K562 (cell line): ENCODE data around the gene SH2D7. TPM values are rescaled to one million over a fixed set of nuclear protein-coding genes. Genes with fewer than 3 reads are reported as not detected.

Experiments used
- ATAC-seq: fragments of 200-7000 bp; cut with Tn5 transposase; 3 replicates; pipeline ENCODE4 v1.9.1; 2020; ENCODE audit warnings: moderate library complexity
- BruUV-seq: library from RNA; stranded (reverse); fragments of 400-500 nt; replicated peaks from 2 replicates; lab custom pipeline; 2021; lab: Mats Ljungman, UMichigan
- CTCF ChIA-PET: fragments of 300-600 bp; formaldehyde crosslinking; extraction: SDS; loops from one replicate; lab custom pipeline; 2021; ENCODE audit warnings: low intra/inter-chr PET ratio; lab: Yijun Ruan, JAX
- POLR2A ChIA-PET: fragments of 300-600, 350-650 bp; sonication (Branson Sonifier 250); formaldehyde crosslinking; extraction: SDS; loops from one replicate; lab custom pipeline; 2021; ENCODE audit warnings: antibody characterized with exemption, inconsistent platforms; lab: Yijun Ruan, JAX
- DNase-seq, 4 experiments: peaks; one replicate each; pipeline versions ENCODE4 v3.0.0 to v3.0.0-alpha.2; 2011 to 2018; ENCODE audit warnings: low spot score in 3 of 4, mixed read lengths in 3 of 4; ENCODE audit errors: extremely low read depth in 1 of 4
- FAIRE-seq: peaks from 2 replicates; lab custom pipeline; 2011; peaks lifted over from hg19 to GRCh38; lab: Jason Lieb, UNC
- H2AFZ ChIP-seq: 2 replicates; pipeline ENCODE4 v1.6.0; 2011; ENCODE audit warnings: low read depth, low read length, control low read depth, inconsistent platforms
- H3K27ac ChIP-seq: fragments of 200-600 bp; 3 replicates; pipeline ENCODE4 v1.8.0; 2011; ENCODE audit warnings: low read depth, mild to moderate bottlenecking, control low read depth, inconsistent platforms, low read length, moderate library complexity, mixed read lengths; ENCODE audit errors: extremely low read depth
- H3K27me3 ChIP-seq, 2 experiments: fragments of 300-600 bp in 1 of 2; 2 replicates in 1 of 2; 3 replicates in 1 of 2; pipeline versions ENCODE4 v1.6.0 to v1.8.0; 2011; ENCODE audit warnings: inconsistent platforms in 2 of 2, low read length in 2 of 2, mild to moderate bottlenecking in 1 of 2, mixed read lengths in 1 of 2, moderate library complexity in 1 of 2; ENCODE audit not compliant: control insufficient read depth in 2 of 2, insufficient read depth in 2 of 2
- H3K36me3 ChIP-seq: fragments of 300-600 bp; 3 replicates; pipeline ENCODE4 v1.8.0; 2011; ENCODE audit warnings: mild to moderate bottlenecking, low read length, inconsistent platforms; ENCODE audit not compliant: control insufficient read depth, insufficient read depth
- H3K4me1 ChIP-seq, 2 experiments: fragments of 200-600 bp in 1 of 2; replicated peaks in 1 of 2; 2 replicates in 1 of 2; 3 replicates in 1 of 2; pipeline versions ENCODE4 v1.5.1 to v1.8.0; 2011; ENCODE audit warnings: inconsistent platforms in 2 of 2, low read length in 2 of 2, mild to moderate bottlenecking in 1 of 2, mixed read lengths in 1 of 2, moderate library complexity in 1 of 2; ENCODE audit not compliant: control insufficient read depth in 2 of 2, insufficient read depth in 2 of 2
- H3K4me2 ChIP-seq: 2 replicates; pipeline ENCODE4 v1.6.1; 2011; ENCODE audit warnings: low read length, control low read depth, inconsistent platforms, mixed read lengths; ENCODE audit not compliant: insufficient read depth
- H3K4me3 ChIP-seq: fragments of 200-600 bp; sonication (generic), shearing (Covaris generic); 2 replicates; pipeline ENCODE4 v1.5.1; 2016; ENCODE audit warnings: control low read depth, inconsistent platforms
- H3K79me2 ChIP-seq: fragments of 200-600 bp; 3 replicates; pipeline ENCODE4 v1.8.0; 2011; ENCODE audit warnings: low read length, inconsistent platforms; ENCODE audit not compliant: control insufficient read depth, insufficient read depth
- H3K9ac ChIP-seq, 2 experiments: 2 replicates each; pipeline versions ENCODE4 v1.6.0 to v1.6.1; 2011; ENCODE audit warnings: low read depth in 2 of 2, low read length in 2 of 2, control low read depth in 1 of 2, inconsistent platforms in 1 of 2, mild to moderate bottlenecking in 1 of 2, mixed read lengths in 1 of 2; ENCODE audit not compliant: insufficient read depth in 1 of 2
- H3K9me1 ChIP-seq: one replicate; pipeline ENCODE4 v1.6.0; 2011; ENCODE audit warnings: inconsistent platforms, mild to moderate bottlenecking, low read length, moderate library complexity; ENCODE audit not compliant: control insufficient read depth, insufficient read depth
- H3K9me3 ChIP-seq: replicated peaks from 2 replicates; pipeline ENCODE4 v1.5.1; 2011; ENCODE audit warnings: low read depth, low read length, inconsistent platforms; ENCODE audit not compliant: control insufficient read depth, insufficient read depth
- H4K20me1 ChIP-seq: replicated peaks from 2 replicates; pipeline ENCODE4 v1.6.1; 2011; ENCODE audit warnings: low read length, inconsistent platforms, mixed read lengths; ENCODE audit not compliant: control insufficient read depth, insufficient read depth
- BRF1 ChIP-seq: IDR thresholded peaks from 3 replicates; pipeline ENCODE4 v1.6.1; 2011; ENCODE audit warnings: borderline replicate concordance, mild to moderate bottlenecking; ENCODE audit not compliant: insufficient read length; ENCODE audit errors: extremely low read depth
- CBX2 ChIP-seq: fragments of 200-600 bp; sonication (generic); IDR thresholded peaks from one replicate; pipeline ENCODE4 v1.6.1; 2012; ENCODE audit warnings: mild to moderate bottlenecking, low read length, inconsistent platforms; ENCODE audit not compliant: insufficient read depth, poor library complexity, severe bottlenecking
- CEBPB ChIP-seq: fragments of 450-650 bp; IDR thresholded peaks from 2 replicates; pipeline ENCODE4 v1.6.1; 2016; ENCODE audit warnings: missing genetic modification characterization, missing compliant biosample characterization
- CHCHD3 ChIP-seq: fragments of 250-450 bp; sonication (Bioruptor Pico); IDR thresholded peaks from 2 replicates; pipeline ENCODE4 v2.1.2; 2022; ENCODE audit warnings: mild to moderate bottlenecking
- FOXM1 ChIP-seq, 2 experiments: fragments of 450-650 bp in 1 of 2; sonication (generic) in 1 of 2; formaldehyde crosslinking in 1 of 2; IDR thresholded peaks; 2 replicates each; pipeline versions ENCODE4 v1.6.1 to v1.9.0; 2017 to 2022; ENCODE audit warnings: low read depth in 2 of 2, mild to moderate bottlenecking in 2 of 2, missing genetic modification reagents in 1 of 2, moderate library complexity in 1 of 2
- HEY1 ChIP-seq: fragments of 250-450 bp; sonication (Bioruptor Pico); IDR thresholded peaks from 2 replicates; pipeline ENCODE4 v1.5.0; 2020; ENCODE audit warnings: mild to moderate bottlenecking, moderate library complexity, borderline replicate concordance
- RNF2 ChIP-seq: sonication (generic); IDR thresholded peaks from 2 replicates; pipeline ENCODE4 v1.6.1; 2016
- SAFB ChIP-seq: fragments of 200-400 bp; formaldehyde crosslinking; IDR thresholded peaks from 2 replicates; pipeline ENCODE4 v1.6.1; 2017; ENCODE audit warnings: low read depth, low read length, borderline replicate concordance
- SMAD2 ChIP-seq: fragments of 150-350 bp; IDR thresholded peaks from 2 replicates; pipeline ENCODE4 v1.6.1; 2014; ENCODE audit warnings: low read depth, mild to moderate bottlenecking, low read length
- THRB ChIP-seq: fragments of 450-650 bp; formaldehyde crosslinking; conservative IDR thresholded peaks from 2 replicates; pipeline ENCODE4 v1.4.0; 2022; ENCODE audit warnings: mild to moderate bottlenecking, missing genetic modification characterization
- WHSC1 ChIP-seq: IDR thresholded peaks from one replicate; pipeline ENCODE4 v1.6.1; 2012; ENCODE audit warnings: low read length, control low read depth, inconsistent platforms
- YY1 ChIP-seq, 3 experiments: IDR thresholded peaks; 2 replicates each; pipeline ENCODE4 v1.6.1; 2011; ENCODE audit warnings: low read length in 2 of 3, mild to moderate bottlenecking in 2 of 3, moderate library complexity in 2 of 3, borderline replicate concordance in 1 of 3, control low read depth in 1 of 3, low read depth in 1 of 3; ENCODE audit not compliant: insufficient read depth in 3 of 3, insufficient replicate concordance in 2 of 3, control insufficient read depth in 1 of 3, insufficient read length in 1 of 3; ENCODE audit errors: extremely low read depth in 1 of 3
- ZNF431 ChIP-seq: sonication (generic); formaldehyde crosslinking; IDR thresholded peaks from 2 replicates; pipeline ENCODE4 v1.8.0; 2022; ENCODE audit warnings: mild to moderate bottlenecking, missing genetic modification reagents
- ZNF717 ChIP-seq: fragments of 250-450 bp; sonication (Bioruptor Pico); IDR thresholded peaks from 2 replicates; pipeline ENCODE4 v1.5.0; 2021
- WGBS: fragments of 100-300 bp; shearing (Covaris generic); methylation state at CpG from one replicate; pipeline ENCODE4 v1.1.6; 2016; ENCODE audit warnings: low coverage, mixed read lengths; ENCODE audit not compliant: insufficient coverage; ENCODE audit errors: missing lambda C conversion rate; 5-methylcytosine and 5-hydroxymethylcytosine counted together
- in situ Hi-C: fragments of 300-500 bp; cut with MboI; formaldehyde crosslinking; loops from 4 replicates; pipeline ENCODE4 v1.15.0; 2018; ENCODE audit warnings: inconsistent platforms, mixed read lengths
- intact Hi-C: fragments of 100-400 bp; cut with micrococcal nuclease; formaldehyde crosslinking; loops from 2 replicates; pipeline ENCODE4 v1.14.2; 2022
- polyA plus RNA-seq, 8 experiments: library from polyadenylated mRNA; depleted of rRNA in 4 of 8; stranded (reverse) in 5 of 8; unstranded in 3 of 8; fragments of >200 nt; fragmentation: Nextera tagmentation in 2 of 8; fragmentation: Illumina TruSeq in 1 of 8; extraction: Ambion mirVana in 2 of 8; extraction: Trizol in 1 of 8; gene quantifications; 2 replicates each; pipeline versions ENCODE4 v1.2.1 to v1.2.3, GENCODE V29; 2011 to 2014; ENCODE audit warnings: inconsistent platforms in 1 of 8, missing spikeins in 1 of 8
- total RNA-seq, 7 experiments: library from RNA; depleted of rRNA in 6 of 7; stranded (reverse); fragments of >200 nt in 6 of 7; fragmentation: Illumina TruSeq in 2 of 7; extraction: Trizol in 2 of 7; gene quantifications; 2 replicates each; pipeline versions ENCODE4 v1.2.1 to v1.2.3, GENCODE V29; 2011 to 2021; ENCODE audit warnings: low replicate concordance in 1 of 7

SH2D7 gene
- total and polyA plus RNA-seq, 9 of the 15 experiments (the other 6 are each of a cell fraction or from before 2014, with no cell fraction given), result not detected

GRCh38 chr15:78100886-78101285 is 8.5 kb downstream of the SH2D7 start:
- no peak overlapping the region for H3K27ac ChIP-seq
- no peak for FAIRE-seq
- H3K4me2 ChIP-seq, result no peak overlapping the region
- TF ChIP-seq CEBPB (tag), result no peak
- no peak for TF ChIP-seq YY1 (IDR thresholded peaks at IDR 0.05; ENCODE audit: borderline replicate concordance in 1 of 3, control insufficient read depth in 1 of 3, extremely low read depth in 1 of 3, insufficient read depth in 3 of 3, insufficient read length in 1 of 3, insufficient replicate concordance in 2 of 3, low read depth in 1 of 3, low read length in 2 of 3)
- TF ChIP-seq RNF2, result no peak
- no peak for TF ChIP-seq BRF1
- TF ChIP-seq HEY1, result no peak
- TF ChIP-seq CBX2, result no peak
- no peak for TF ChIP-seq CHCHD3
- no peak for TF ChIP-seq WHSC1
- TF ChIP-seq SMAD2, result no peak
- no peak for TF ChIP-seq ZNF717 (CRISPR knock-in tag)
- TF ChIP-seq THRB (CRISPR knock-in tag), result no peak
- TF ChIP-seq SAFB, result no peak
- TF ChIP-seq FOXM1 (IDR thresholded peaks at IDR 0.05; ENCODE audit: low read depth), result no peak
- TF ChIP-seq FOXM1 (CRISPR knock-in tag; IDR thresholded peaks at IDR 0.05; ENCODE audit: low read depth), result no peak
- TF ChIP-seq ZNF431 (CRISPR knock-in tag), result no peak
- H2AFZ ChIP-seq, result no peak overlapping the region
- peaks cover 0 to 12% of the 10 kb centered on the region in 2 experiments; a peak in 4 of 5 replicates for H3K27me3 ChIP-seq
- 23% methylated on average over 2 of the region's 2 CpGs for WGBS
- peaks cover 6% of the 10 kb centered on the region; the same call in 1 of the 2 replicates for H4K20me1 ChIP-seq
- H3K4me3 ChIP-seq, result no peak overlapping the region
- ATAC-seq, result no peak
- no peaks in the 10 kb centered on the region for H3K79me2 ChIP-seq
- DNase-seq, result no peak
- H3K9me1 ChIP-seq, result no peaks in the 10 kb centered on the region
- peaks cover 0 to 8% of the 10 kb centered on the region in 2 experiments; a peak in 2 of 5 replicates for H3K4me1 ChIP-seq
- H3K9me3 ChIP-seq, result no peaks in the 10 kb centered on the region
- intact Hi-C loops (no loop called here), in situ Hi-C loops (no loop called here)
- POLR2A ChIA-PET, result interaction anchor here (0.6 kb wide), 2 partner anchors 96 to 414 kb away, joined by 3 to 4 read pairs; no protein-coding TSS in a partner anchor
- peak overlapping the region in 1 of 2 experiments; percentile 13; a peak in 1 of 4 replicates for H3K9ac ChIP-seq
- H3K36me3 ChIP-seq, result no peaks in the 10 kb centered on the region
- CTCF ChIA-PET, result no interaction called here
- BruUV-seq, result no TSS peak
